BLaER1 treated with 17β-estradiol and CSF1 and Interleukin-3, amounts not matched to agents 10 nM and 100 nM (cell line): ENCODE measurements around the gene NSUN2.

Experiments
- H3K27ac ChIP-seq, 11 experiments: shearing (Covaris generic); formaldehyde crosslinking; 2 replicates each; pipeline ENCODE4 v1.8.1; 2022
- H3K27me3 ChIP-seq, 11 experiments: shearing (Covaris generic); formaldehyde crosslinking; 2 replicates each; pipeline ENCODE4 v1.8.1; 2022
- H3K36me3 ChIP-seq, 11 experiments: shearing (Covaris generic); formaldehyde crosslinking; 2 replicates each; pipeline ENCODE4 v1.8.1; 2022
- H3K4me1 ChIP-seq, 10 experiments: shearing (Covaris generic); formaldehyde crosslinking; 2 replicates each; pipeline ENCODE4 v1.8.1; 2022
- H3K4me2 ChIP-seq, 11 experiments: shearing (Covaris generic); formaldehyde crosslinking; 2 replicates each; pipeline ENCODE4 v1.8.1; 2022
- H3K4me3 ChIP-seq, 10 experiments: shearing (Covaris generic); formaldehyde crosslinking; 2 replicates each; pipeline ENCODE4 v1.8.1; 2022
- H3K9ac ChIP-seq, 11 experiments: shearing (Covaris generic); formaldehyde crosslinking; 2 replicates each; pipeline ENCODE4 v1.8.1; 2022
- H3K9me3 ChIP-seq, 11 experiments: shearing (Covaris generic); formaldehyde crosslinking; replicated peaks in 1 of 11; 2 replicates each; pipeline ENCODE4 v1.8.1; 2022
- H4K20me1 ChIP-seq, 11 experiments: shearing (Covaris generic); formaldehyde crosslinking; 2 replicates each; pipeline ENCODE4 v1.8.1; 2022
- Cebpa-rat ChIP-seq, 11 experiments: shearing (Covaris generic); IDR thresholded peaks; 2 replicates each; pipeline ENCODE4 v1.8.1; 2022

Gene NSUN2

GRCh38 chr5:6596388-6596787 lies 36.5 kb downstream of the NSUN2 start:
- Histone ChIP-seq H3K9ac (no peak overlapping the region), H3K4me2 (no peak overlapping the region), H3K36me3 (peaks cover 54 to 67% (median 61%) of the 10 kb centered on the region in 11 experiments), H3K4me1 (peaks cover 0 to 8% (median 0%) of the 10 kb centered on the region in 10 experiments; a peak in 6 of 20 replicates), H4K20me1 (peaks cover 4 to 67% (median 44%) of the 10 kb centered on the region in 11 experiments; a peak in 19 of 22 replicates), H3K27me3 (no peaks in the 10 kb centered on the region), H3K27ac (no peak overlapping the region), H3K9me3 (no peaks in the 10 kb centered on the region), H3K4me3 (no peak overlapping the region)
- TF ChIP-seq Cebpa-rat (IDR thresholded peaks at IDR 0.05), result no peak

- Histone ChIP-seq H3K27ac (no peak overlapping the region), H3K27me3 (no peaks in the 10 kb centered on the region), H3K9me3 (no peaks in the 10 kb centered on the region), H3K36me3 (peaks cover 44 to 58% (median 52%) of the 10 kb centered on the region in 11 experiments), H3K9ac (no peak overlapping the region), H4K20me1 (peaks cover 4 to 57% (median 35%) of the 10 kb centered on the region in 11 experiments; a peak in 18 of 22 replicates), H3K4me2 (no peak overlapping the region), H3K4me1 (peaks cover 0 to 8% (median 0%) of the 10 kb centered on the region in 10 experiments; a peak in 3 of 20 replicates), H3K4me3 (no peak overlapping the region)
- TF ChIP-seq Cebpa-rat (IDR thresholded peaks at IDR 0.05), result no peak
Measured at GRCh38 chr5:6595405-6595804, 37.4 kb downstream of the NSUN2 start.

- peaks cover 30 to 44% (median 38%) of the 10 kb centered on the region in 11 experiments for H3K36me3 ChIP-seq
- no peak overlapping the region for H3K4me3 ChIP-seq
- TF ChIP-seq Cebpa-rat (IDR thresholded peaks at IDR 0.05), result no peak
Measured at GRCh38 chr5:6594066-6594465, 38.8 kb downstream of the NSUN2 start.

GRCh38 chr5:6593148-6594016 lies 39.5 kb downstream of the NSUN2 start:
- H4K20me1 ChIP-seq, result peaks cover 1 to 36% (median 15%) of the 10 kb centered on the region in 11 experiments; a peak in 17 of 22 replicates
- peaks cover 24 to 37% (median 31%) of the 10 kb centered on the region in 11 experiments for H3K36me3 ChIP-seq
- no peaks in the 10 kb centered on the region for H3K27me3 ChIP-seq
- H3K27ac ChIP-seq, result no peak overlapping the region
- TF ChIP-seq Cebpa-rat (IDR thresholded peaks at IDR 0.05), result no peak
- H3K9ac ChIP-seq, result no peak overlapping the region
- H3K9me3 ChIP-seq, result no peaks in the 10 kb centered on the region
- peaks cover 0 to 8% (median 0%) of the 10 kb centered on the region in 10 experiments; a peak in 3 of 20 replicates for H3K4me1 ChIP-seq
- H3K4me2 ChIP-seq, result no peak overlapping the region
- H3K4me3 ChIP-seq, result no peak overlapping the region

More at GRCh38 chr5:6594066-6594465, 38.8 kb downstream of the NSUN2 start:
- Histone ChIP-seq H3K9me3 (no peaks in the 10 kb centered on the region), H3K9ac (no peak overlapping the region), H3K27ac (no peak overlapping the region), H4K20me1 (peaks cover 4 to 43% (median 22%) of the 10 kb centered on the region in 11 experiments; a peak in 18 of 22 replicates), H3K27me3 (no peaks in the 10 kb centered on the region), H3K4me1 (peaks cover 0 to 8% (median 0%) of the 10 kb centered on the region in 10 experiments; a peak in 3 of 20 replicates), H3K4me2 (no peak overlapping the region)

GRCh38 chr5:6592601-6593000 lies 40.2 kb downstream of the NSUN2 start:
- Histone ChIP-seq H3K4me1 (peaks cover 0 to 8% (median 0%) of the 10 kb centered on the region in 10 experiments; a peak in 3 of 20 replicates), H3K36me3 (peaks cover 16 to 30% (median 24%) of the 10 kb centered on the region in 11 experiments), H3K4me3 (no peak overlapping the region), H3K27ac (no peak overlapping the region), H3K4me2 (no peak overlapping the region), H4K20me1 (peaks cover 0 to 29% (median 10%) of the 10 kb centered on the region in 11 experiments; a peak in 13 of 22 replicates), H3K27me3 (no peaks in the 10 kb centered on the region), H3K9me3 (no peaks in the 10 kb centered on the region), H3K9ac (no peak overlapping the region)
- TF ChIP-seq Cebpa-rat (IDR thresholded peaks at IDR 0.05), result no peak

- no peak overlapping the region for H3K9ac ChIP-seq
- TF ChIP-seq Cebpa-rat (IDR thresholded peaks at IDR 0.05), result no peak
- H3K4me2 ChIP-seq, result no peak overlapping the region
- H3K9me3 ChIP-seq, result no peaks in the 10 kb centered on the region
- H4K20me1 ChIP-seq, result peaks cover 0 to 20% (median 2%) of the 10 kb centered on the region in 11 experiments; a peak in 9 of 22 replicates
- H3K4me3 ChIP-seq, result no peak overlapping the region
- H3K4me1 ChIP-seq, result peaks cover 0 to 8% (median 0%) of the 10 kb centered on the region in 10 experiments; a peak in 3 of 20 replicates
- peaks cover 8 to 21% (median 15%) of the 10 kb centered on the region in 11 experiments for H3K36me3 ChIP-seq
- no peaks in the 10 kb centered on the region for H3K27me3 ChIP-seq
- no peak overlapping the region for H3K27ac ChIP-seq
Measured at GRCh38 chr5:6591671-6592288, 41.1 kb downstream of the NSUN2 start.

GRCh38 chr5:6590581-6590980 lies 42.3 kb downstream of the NSUN2 start:
- H4K20me1 ChIP-seq, result peaks cover 0 to 8% (median 0%) of the 10 kb centered on the region in 11 experiments; a peak in 5 of 22 replicates
- H3K36me3 ChIP-seq, result peaks cover 0 to 9% (median 3%) of the 10 kb centered on the region in 11 experiments; a peak in 11 of 22 replicates
- TF ChIP-seq Cebpa-rat (IDR thresholded peaks at IDR 0.05), result no peak
- H3K4me1 ChIP-seq, result peaks cover 0 to 8% (median 0%) of the 10 kb centered on the region in 10 experiments; a peak in 3 of 20 replicates
- no peak overlapping the region for H3K9ac ChIP-seq
- H3K4me3 ChIP-seq, result no peak overlapping the region
- H3K27ac ChIP-seq, result no peak overlapping the region
- no peaks in the 10 kb centered on the region for H3K9me3 ChIP-seq
- no peaks in the 10 kb centered on the region for H3K27me3 ChIP-seq
- H3K4me2 ChIP-seq, result no peak overlapping the region

GRCh38 chr5:6587171-6587570 lies 45.7 kb downstream of the NSUN2 start:
- H3K4me1 ChIP-seq, result no peaks in the 10 kb centered on the region
- peaks cover 14 to 25% (median 22%) of the 10 kb centered on the region in 11 experiments for H3K27me3 ChIP-seq
- H3K9me3 ChIP-seq, result peaks cover 0 to 14% (median 4%) of the 10 kb centered on the region in 11 experiments; a peak in 7 of 22 replicates
- peaks cover 0 to 5% (median 0%) of the 10 kb centered on the region in 11 experiments; a peak in 2 of 22 replicates for H4K20me1 ChIP-seq
- no peak overlapping the region for H3K4me3 ChIP-seq
- TF ChIP-seq Cebpa-rat (IDR thresholded peaks at IDR 0.05), result no peak
- no peak overlapping the region for H3K27ac ChIP-seq
- no peak overlapping the region for H3K9ac ChIP-seq
- no peak overlapping the region for H3K4me2 ChIP-seq
- no peaks in the 10 kb centered on the region for H3K36me3 ChIP-seq

- no peaks in the 10 kb centered on the region for H3K36me3 ChIP-seq
- 0 out of 22 replicates have a peak, but pooled peaks cover 0 to under 1% (median 0%) of the 10 kb centered on the region in 11 experiments for H4K20me1 ChIP-seq
- H3K27ac ChIP-seq, result no peak overlapping the region
- H3K4me1 ChIP-seq, result no peaks in the 10 kb centered on the region
- H3K4me2 ChIP-seq, result no peak overlapping the region
- no peak for TF ChIP-seq Cebpa-rat (IDR thresholded peaks at IDR 0.05)
- H3K27me3 ChIP-seq, result peaks cover 14 to 30% (median 26%) of the 10 kb centered on the region in 11 experiments
- peaks cover 0 to 14% (median 4%) of the 10 kb centered on the region in 11 experiments; a peak in 7 of 22 replicates for H3K9me3 ChIP-seq
- no peak overlapping the region for H3K9ac ChIP-seq
- H3K4me3 ChIP-seq, result no peak overlapping the region
Measured at GRCh38 chr5:6586647-6587042, 46.2 kb downstream of the NSUN2 start.
